PFSK-1 (cell line): Measurements from ENCODE around the gene NPFF.

ENCODE experiments used
- FOXP2 ChIP-seq: optimal IDR thresholded peaks from 2 replicates; pipeline ENCODE3; 2011; ENCODE audit warnings: borderline replicate concordance, control low read depth, inconsistent platforms; ENCODE audit not compliant: insufficient read depth; ENCODE audit errors: extremely low read length, extremely low read depth
- POLR2AphosphoS5 ChIP-seq: IDR thresholded peaks from 2 replicates; pipeline ENCODE4 v1.6.1; 2012; ENCODE audit warnings: low read depth, mild to moderate bottlenecking, control low read depth, low read length, moderate library complexity
- REST ChIP-seq, 2 experiments: IDR thresholded peaks; 2 replicates each; pipeline versions ENCODE4 v1.6.1 to v1.8.0; 2011 to 2012; ENCODE audit warnings: low read depth in 2 of 2, low read length in 2 of 2, control low read depth in 1 of 2, inconsistent platforms in 1 of 2, mild to moderate bottlenecking in 1 of 2, moderate library complexity in 1 of 2; ENCODE audit not compliant: insufficient read depth in 1 of 2
- SIN3A ChIP-seq: IDR thresholded peaks from 2 replicates; pipeline ENCODE4 v1.6.1; 2012; ENCODE audit warnings: mild to moderate bottlenecking, low read length, moderate library complexity, borderline replicate concordance; ENCODE audit not compliant: insufficient read depth
- TAF1 ChIP-seq: IDR thresholded peaks from 2 replicates; pipeline ENCODE4 v1.6.1; 2012; ENCODE audit warnings: low read length, control low read depth, borderline replicate concordance; ENCODE audit not compliant: insufficient read depth

Gene NPFF

DNA sequence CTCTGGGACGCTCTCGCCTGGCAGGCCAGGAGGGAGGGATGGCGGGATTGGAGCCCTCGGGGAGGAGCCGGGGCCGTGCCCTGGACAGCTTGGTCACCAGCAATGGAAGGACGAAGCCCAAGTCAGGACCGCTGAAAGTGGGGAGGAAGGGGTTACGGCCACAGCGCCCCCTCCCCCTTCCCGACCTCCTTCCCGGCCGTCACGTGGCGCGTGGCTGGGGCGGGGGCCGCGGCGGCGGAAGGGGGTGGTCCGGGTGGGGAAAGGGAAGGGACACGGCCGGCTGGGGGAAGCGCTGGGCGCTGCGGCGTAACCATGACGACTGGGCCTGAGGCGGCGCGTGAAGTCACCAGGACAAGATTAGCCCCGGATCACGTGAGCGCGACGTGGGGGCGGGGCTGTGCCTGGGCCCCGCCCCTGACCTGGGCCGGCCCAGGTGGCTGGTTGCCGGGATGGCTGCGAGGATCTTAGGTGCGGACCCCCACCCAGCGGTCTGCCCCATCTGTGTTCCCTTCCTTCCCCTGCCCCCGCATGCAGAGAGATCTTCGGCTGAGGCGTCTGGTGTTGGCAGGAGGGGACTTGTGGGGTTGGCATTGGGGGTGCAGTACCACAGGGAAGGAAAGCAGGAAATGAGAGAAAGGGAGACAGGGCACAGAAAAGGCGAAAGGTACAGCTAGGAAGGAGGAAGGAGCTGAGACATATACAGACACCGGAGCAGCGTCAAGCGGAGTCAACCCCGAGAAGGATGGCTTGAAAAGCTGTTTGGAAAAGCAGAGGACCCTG lies 14.3 kb downstream of the NPFF start:
- TF ChIP-seq FOXP2 = no peak
- TF ChIP-seq REST (IDR thresholded peaks at IDR 0.05; ENCODE audit: insufficient read depth in 1 of 2, low read depth in 2 of 2, low read length in 2 of 2) = no peak
- TF ChIP-seq TAF1 = 0 out of 2 replicates have a peak, but pooled peaks have one; percentile 33
- peak; percentile 75 for TF ChIP-seq POLR2AphosphoS5
- peak; percentile 37; the same call in 1 of the 2 replicates for TF ChIP-seq SIN3A

GRCh38 chr12:53492188-53492587 lies 15.1 kb downstream of the NPFF start:
- TF ChIP-seq TAF1 (no peak), SIN3A (no peak), POLR2AphosphoS5 (no peak)

- TF ChIP-seq SIN3A (no peak), TAF1 (no peak), POLR2AphosphoS5 (no peak), FOXP2 (no peak), REST (IDR thresholded peaks at IDR 0.05; ENCODE audit: insufficient read depth in 1 of 2, low read depth in 2 of 2, low read length in 2 of 2) (no peak)
Observed at GRCh38 chr12:53489242-53489864, 17.9 kb downstream of the NPFF start.

- TF ChIP-seq REST (IDR thresholded peaks at IDR 0.05; ENCODE audit: insufficient read depth in 1 of 2, low read depth in 2 of 2, low read length in 2 of 2) (no peak), POLR2AphosphoS5 (no peak), TAF1 (no peak), SIN3A (no peak), FOXP2 (no peak)
Observed at GRCh38 chr12:53486736-53487487, 20.4 kb downstream of the NPFF start.

- TF ChIP-seq TAF1 (no peak), POLR2AphosphoS5 (no peak), SIN3A (no peak), REST (IDR thresholded peaks at IDR 0.05; ENCODE audit: insufficient read depth in 1 of 2, low read depth in 2 of 2, low read length in 2 of 2) (no peak), FOXP2 (no peak)
Observed at GRCh38 chr12:53485955-53486735, 21.1 kb downstream of the NPFF start.
